Astrocyte (in vitro differentiated cells and primary cell): Measurements from ENCODE around the gene NDUFV2.

Experiments used
- CTCF ChIP-seq: IDR thresholded peaks from 2 replicates; pipeline ENCODE4 v1.5.1; 2011; ENCODE audit warnings: low read depth, mild to moderate bottlenecking, inconsistent platforms, low read length, moderate library complexity; ENCODE audit not compliant: insufficient read depth
- EZH2 ChIP-seq: IDR thresholded peaks from 2 replicates; pipeline ENCODE4 v1.6.1; 2012; ENCODE audit warnings: mild to moderate bottlenecking, low read length, inconsistent platforms; ENCODE audit not compliant: insufficient read depth

- TF ChIP-seq CTCF (no peak), EZH2 (no peak)
Observed at GRCh38 chr18:9124824-9125223, 22.3 kb downstream of the NDUFV2 start.
